Nephron (organoid): ENCODE data around the gene DOK3.

ENCODE experiments used
- H3K27ac Mint-ChIP-seq, 3 experiments: 2 replicates each; pipeline ENCODE4 v1.8.0; 2020; ENCODE audit warnings: mixed read lengths in 3 of 3, mild to moderate bottlenecking in 2 of 3, moderate library complexity in 1 of 3
- H3K27me3 Mint-ChIP-seq: 2 replicates; pipeline ENCODE4 v1.8.0; 2021; ENCODE audit warnings: low read depth, mild to moderate bottlenecking, moderate library complexity, mixed read lengths
- H3K36me3 Mint-ChIP-seq: 2 replicates; pipeline ENCODE4 v1.8.0; 2020; ENCODE audit warnings: low read depth, mixed read lengths
- H3K4me1 Mint-ChIP-seq: 2 replicates; pipeline ENCODE4 v1.8.0; 2020; ENCODE audit warnings: mixed read lengths
- H3K4me3 Mint-ChIP-seq, 3 experiments: 2 replicates each; pipeline ENCODE4 v1.8.0; 2020; ENCODE audit warnings: mild to moderate bottlenecking in 3 of 3, mixed read lengths in 3 of 3, moderate library complexity in 2 of 3
- H3K9me3 Mint-ChIP-seq: 2 replicates; pipeline ENCODE4 v1.8.0; 2020; ENCODE audit warnings: mixed read lengths
- CTCF ChIP-seq, 3 experiments: fragments of 200-600 bp; sonication (generic); IDR thresholded peaks; one replicate each; pipeline ENCODE4 v1.5.0; 2021; ENCODE audit warnings: antibody characterized with exemption in 3 of 3; ENCODE audit not compliant: unreplicated experiment in 3 of 3

Gene DOK3

GRCh38 chr5:177554474-177555111 is 45.0 kb upstream of the DOK3 start, which contains the start of gene FAM193B:
TSS of gene FAM193B (minus strand) at chr5:177554563. CDS start at chr5:177554458, 105 bp downstream.
- Mint-ChIP-seq H3K4me1 (peaks cover 37% of the 10 kb centered on the region), H3K4me3 (peak within 1 kb of the TSS; percentile 88 to 95 (median 92))
- peak in 2 of 3 experiments; percentile 33 for TF ChIP-seq CTCF (IDR thresholded peaks at IDR 0.05; ENCODE audit: unreplicated experiment in 3 of 3)

GRCh38 chr5:177553671-177554429 is 44.2 kb upstream of the DOK3 start:
- no peaks in the 10 kb centered on the region for H3K9me3 Mint-ChIP-seq
- peak overlapping the region; percentile 84 to 95 (median 92) for H3K4me3 Mint-ChIP-seq
- H3K27ac Mint-ChIP-seq = peak overlapping the region in 2 of 3 experiments; percentile 72 to 88
- H3K27me3 Mint-ChIP-seq = no peaks in the 10 kb centered on the region
- peaks cover 8% of the 10 kb centered on the region for H3K36me3 Mint-ChIP-seq
- TF ChIP-seq CTCF (IDR thresholded peaks at IDR 0.05; ENCODE audit: unreplicated experiment in 3 of 3) = no peak
- H3K4me1 Mint-ChIP-seq = peaks cover 39% of the 10 kb centered on the region

More at GRCh38 chr5:177554474-177555111, 45.0 kb upstream of the DOK3 start, which contains the start of gene FAM193B:
- peaks cover 8% of the 10 kb centered on the region for H3K36me3 Mint-ChIP-seq
- no peaks in the 10 kb centered on the region for H3K27me3 Mint-ChIP-seq
- H3K9me3 Mint-ChIP-seq = no peaks in the 10 kb centered on the region
- H3K27ac Mint-ChIP-seq = peak within 1 kb of the TSS; percentile 82 to 89 (median 87)

- Mint-ChIP-seq H3K9me3 (no peaks in the 10 kb centered on the region), H3K36me3 (peaks cover 8% of the 10 kb centered on the region), H3K4me1 (peaks cover 48% of the 10 kb centered on the region), H3K4me3 (peak overlapping the region; percentile 84 to 95 (median 92)), H3K27ac (peak overlapping the region; percentile 72 to 88 (median 74)), H3K27me3 (no peaks in the 10 kb centered on the region)
- no peak for TF ChIP-seq CTCF (IDR thresholded peaks at IDR 0.05; ENCODE audit: unreplicated experiment in 3 of 3)
Observed at GRCh38 chr5:177552839-177553455, 43.3 kb upstream of the DOK3 start.

GRCh38 chr5:177550122-177550521 is 40.5 kb upstream of the DOK3 start:
- peak overlapping the region in 1 of 3 experiments; percentile 37 for H3K27ac Mint-ChIP-seq
- H3K4me3 Mint-ChIP-seq = peak overlapping the region; percentile 31 to 53 (median 33)
- H3K27me3 Mint-ChIP-seq = no peaks in the 10 kb centered on the region
- peaks cover 15% of the 10 kb centered on the region for H3K36me3 Mint-ChIP-seq
- TF ChIP-seq CTCF (IDR thresholded peaks at IDR 0.05; ENCODE audit: unreplicated experiment in 3 of 3) = no peak
- peaks cover 59% of the 10 kb centered on the region for H3K4me1 Mint-ChIP-seq
- no peaks in the 10 kb centered on the region for H3K9me3 Mint-ChIP-seq

GRCh38 chr5:177548495-177548894 is 38.9 kb upstream of the DOK3 start:
- Mint-ChIP-seq H3K9me3 (no peaks in the 10 kb centered on the region), H3K4me3 (no peak overlapping the region), H3K27me3 (no peaks in the 10 kb centered on the region), H3K36me3 (peaks cover 15% of the 10 kb centered on the region), H3K4me1 (peaks cover 66% of the 10 kb centered on the region), H3K27ac (peak overlapping the region in 2 of 3 experiments; percentile 43 to 54)
- no peak for TF ChIP-seq CTCF (IDR thresholded peaks at IDR 0.05; ENCODE audit: unreplicated experiment in 3 of 3)
